ENCODE measurements around the gene RBBP6.

The RBBP6 gene

GRCh38 chr16:24524855-24525677, 14.3 kb upstream of the RBBP6 start:
- TF ChIP-seq CTCF (conservative IDR thresholded peaks at IDR 0.05) (no peak), ZFX (IDR thresholded peaks at IDR 0.05) (no peak)
- no peak overlapping the region for H3K27ac ChIP-seq

GRCh38 chr16:24525970-24526559, 13.3 kb upstream of the RBBP6 start:
- no peak overlapping the region for H3K27ac ChIP-seq
- TF ChIP-seq ZFX (IDR thresholded peaks at IDR 0.05) (no peak), CTCF (conservative IDR thresholded peaks at IDR 0.05) (no peak)

GRCh38 chr16:24526701-24527495, 12.5 kb upstream of the RBBP6 start:
- no peak for TF ChIP-seq CTCF (conservative IDR thresholded peaks at IDR 0.05)
- no peak for TF ChIP-seq ZFX (IDR thresholded peaks at IDR 0.05)
- no peak overlapping the region for H3K27ac ChIP-seq

GRCh38 chr16:24531166-24531565, 8.2 kb upstream of the RBBP6 start:
- no peak for TF ChIP-seq CTCF (conservative IDR thresholded peaks at IDR 0.05)
- no peak for TF ChIP-seq ZFX (IDR thresholded peaks at IDR 0.05)
- no peak overlapping the region for H3K27ac ChIP-seq

- no peak for TF ChIP-seq CTCF (conservative IDR thresholded peaks at IDR 0.05)
- TF ChIP-seq ZFX (IDR thresholded peaks at IDR 0.05): no peak
- no peak overlapping the region for H3K27ac ChIP-seq
Measured at GRCh38 chr16:24534620-24535019, 4.7 kb upstream of the RBBP6 start.

- H3K27ac ChIP-seq: no peak overlapping the region
- TF ChIP-seq CTCF (conservative IDR thresholded peaks at IDR 0.05): no peak
- TF ChIP-seq ZFX (IDR thresholded peaks at IDR 0.05): no peak
Measured at GRCh38 chr16:24535827-24536226, 3.5 kb upstream of the RBBP6 start.

GRCh38 chr16:24536671-24537070, 2.7 kb upstream of the RBBP6 start:
- TF ChIP-seq CTCF (conservative IDR thresholded peaks at IDR 0.05): no peak
- TF ChIP-seq ZFX (IDR thresholded peaks at IDR 0.05): no peak
- no peak overlapping the region for H3K27ac ChIP-seq

Data from C4-2B (cell line).